IPS DF 4.7 (cell line): ENCODE results near the gene MAGI3.
"Not testable (repeated sequence)": the region's sequence is repeated elsewhere in the genome, so short reads cannot be mapped to it uniquely, and the experiment has no call there.

ENCODE experiments used
- DNase-seq: peaks from one replicate; pipeline ENCODE4 v3.0.0-alpha.2; 2013; ENCODE audit warnings: low spot score; ENCODE audit errors: extremely low read depth

MAGI3 gene

DNA sequence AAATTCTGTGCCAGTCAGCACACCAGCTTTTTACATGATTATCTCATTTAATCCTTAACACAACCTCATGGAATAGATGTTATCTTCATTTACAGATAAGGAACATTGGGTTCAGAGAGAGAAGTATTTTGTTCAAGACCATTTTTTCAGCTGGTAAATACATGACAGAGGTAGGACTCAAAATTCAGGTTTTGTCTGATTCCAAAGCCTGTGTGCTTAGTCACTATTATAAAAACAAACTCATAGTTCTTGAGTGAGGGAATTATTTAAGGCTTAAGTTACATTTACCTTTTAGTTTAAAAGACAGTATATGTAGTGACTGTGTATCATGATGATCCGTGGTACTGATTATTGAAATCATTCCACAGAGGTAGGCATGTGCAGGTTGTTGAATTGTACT, 125.2 kb downstream of the MAGI3 start:
- DNase-seq: no peak

DNA sequence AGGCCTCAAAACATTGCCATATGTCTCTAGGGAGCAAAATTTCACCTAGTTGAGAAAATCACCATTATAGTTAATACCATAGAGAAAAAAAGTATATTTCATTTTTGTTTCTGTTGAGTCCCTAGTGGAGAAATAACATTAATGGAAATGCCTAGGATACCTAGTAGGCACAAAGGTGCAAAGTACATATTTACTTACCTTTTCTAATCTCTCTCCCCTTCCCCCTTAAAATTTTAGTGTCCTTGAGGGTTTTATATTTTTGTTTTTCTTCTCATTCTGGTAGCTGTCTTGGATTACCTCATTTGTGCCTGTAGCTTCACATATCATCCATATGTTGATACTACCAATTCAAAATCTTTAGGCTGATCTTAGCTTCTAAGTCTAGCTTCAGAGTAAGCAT, 127.0 kb downstream of the MAGI3 start:
- no peak for DNase-seq

DNA sequence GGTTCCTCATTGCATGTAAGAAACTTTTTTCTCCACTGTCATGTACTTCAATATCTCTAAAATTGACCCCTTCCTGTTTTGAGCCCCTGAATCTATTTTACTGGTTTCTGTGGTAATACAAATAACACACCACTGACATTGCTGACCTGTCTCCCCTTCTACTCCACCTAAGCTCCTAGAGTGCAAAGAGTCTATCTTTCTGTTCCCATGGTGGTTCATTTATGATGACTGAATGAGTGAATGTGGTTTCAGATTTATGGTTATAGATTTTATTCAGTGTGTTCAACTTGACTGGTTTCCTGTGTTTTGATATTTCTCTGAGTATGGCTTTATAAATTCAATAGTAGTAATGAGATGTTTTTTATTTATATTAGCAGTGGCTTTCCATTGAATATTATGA, 127.7 kb downstream of the MAGI3 start:
- DNase-seq: no peak

DNA sequence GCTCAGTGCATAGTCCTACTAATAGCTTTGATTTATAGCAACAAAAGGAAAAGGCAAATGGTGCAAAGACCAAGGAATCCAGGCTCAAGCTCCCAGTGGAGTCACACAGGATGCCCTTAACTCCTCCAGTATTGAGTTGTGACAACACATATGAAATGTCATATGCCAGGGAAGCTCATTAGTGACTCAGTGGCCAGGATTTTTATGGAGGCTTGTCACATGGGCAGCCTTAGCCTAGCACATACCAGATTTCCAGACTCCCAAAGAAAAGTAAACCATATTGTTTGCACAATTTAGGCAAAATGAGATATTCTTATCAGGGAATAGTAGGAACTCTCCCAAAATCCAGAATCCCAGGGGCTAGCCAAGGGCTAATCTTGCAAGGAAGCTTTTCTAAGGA, 129.2 kb downstream of the MAGI3 start:
- no peak for DNase-seq

DNA sequence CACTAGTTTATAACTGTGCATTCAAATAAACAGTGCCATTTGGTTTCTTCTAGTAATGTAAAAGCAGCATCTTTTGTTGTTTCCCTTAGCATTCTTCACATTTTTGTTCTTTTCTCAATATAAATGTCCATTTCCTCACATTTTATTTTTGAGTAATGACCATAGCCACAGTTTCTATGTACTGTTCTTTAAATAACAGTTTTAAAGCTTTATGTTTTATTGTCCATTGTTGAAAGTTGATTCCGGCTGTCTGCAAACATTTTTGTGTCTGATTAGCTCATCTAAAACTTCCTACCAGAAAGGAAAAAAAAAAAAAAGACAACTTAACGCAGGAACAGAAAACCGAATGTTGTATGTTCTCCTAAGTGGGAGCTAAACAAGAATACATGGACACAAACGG, 139.7 kb downstream of the MAGI3 start:
- DNase-seq: no peak

DNA sequence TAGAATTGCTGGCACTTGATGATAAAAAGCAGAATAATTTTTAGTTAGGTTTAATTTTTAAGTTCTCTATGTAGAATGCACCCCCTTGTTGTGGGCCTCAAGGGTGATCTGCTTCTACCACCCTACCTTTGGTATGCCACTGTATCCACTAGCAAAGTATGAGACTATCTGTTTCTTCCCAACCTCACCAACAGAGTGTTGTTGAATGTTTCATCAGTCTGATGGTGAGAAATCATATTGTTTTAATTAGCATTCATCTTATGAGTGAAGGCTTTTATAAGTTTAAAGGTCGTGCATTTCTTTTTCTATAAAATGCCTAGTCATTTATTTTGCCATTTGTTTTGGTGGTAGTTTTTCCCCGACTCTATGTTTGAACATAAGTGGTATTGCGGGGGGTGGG, 141.0 kb downstream of the MAGI3 start:
- DNase-seq: no peak

DNA sequence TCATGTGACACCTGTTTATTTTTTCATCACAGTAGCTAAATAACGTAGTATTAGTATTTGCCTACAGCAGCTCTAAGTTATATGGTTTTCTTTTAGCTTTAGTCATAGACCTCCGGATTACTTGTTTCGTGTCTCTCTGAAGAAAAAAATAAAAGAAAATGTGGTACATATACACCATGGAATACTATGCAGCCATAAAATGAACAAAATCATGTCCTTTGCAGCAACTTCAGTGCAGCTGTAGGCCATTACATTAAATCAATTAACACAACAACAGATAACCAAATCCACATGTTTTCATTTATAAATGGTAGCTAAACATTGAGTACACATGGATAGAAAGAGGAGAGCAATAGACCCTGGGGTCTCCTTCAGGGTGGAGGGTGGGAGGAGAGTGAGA, 142.7 kb downstream of the MAGI3 start:
- no peak for DNase-seq

DNA sequence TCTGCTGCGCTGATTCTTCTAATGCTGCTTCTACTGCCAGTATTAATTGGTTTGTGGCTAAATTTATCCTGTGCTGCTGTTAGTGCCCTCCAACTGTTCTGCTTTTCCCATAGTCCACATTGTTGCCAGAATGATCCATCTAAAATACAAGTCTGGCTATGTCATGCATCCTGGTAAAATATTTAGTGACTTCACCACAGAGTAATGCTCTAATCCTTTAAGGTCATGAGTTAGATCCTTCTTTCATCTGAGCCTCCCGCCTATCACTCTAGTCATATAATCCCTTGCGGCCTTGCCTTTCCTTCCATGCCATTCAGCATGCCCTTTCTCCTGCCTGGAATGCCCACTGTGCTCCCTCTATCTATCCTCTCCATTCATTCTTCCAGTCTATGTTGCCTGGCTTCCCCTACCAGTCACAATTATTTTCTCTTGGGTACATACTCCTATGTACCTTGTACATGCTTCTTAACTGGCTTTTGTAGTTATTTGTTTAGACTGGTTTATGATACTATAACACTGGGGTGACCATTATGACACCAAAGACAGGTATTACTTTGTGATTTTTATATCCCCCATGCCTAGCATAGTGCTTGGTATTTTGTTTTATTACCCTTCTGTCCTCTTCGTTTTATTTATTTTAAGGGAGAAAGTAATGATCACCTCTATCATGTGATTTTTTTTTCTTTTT, 144.0 kb downstream of the MAGI3 start:
- no peak for DNase-seq

DNA sequence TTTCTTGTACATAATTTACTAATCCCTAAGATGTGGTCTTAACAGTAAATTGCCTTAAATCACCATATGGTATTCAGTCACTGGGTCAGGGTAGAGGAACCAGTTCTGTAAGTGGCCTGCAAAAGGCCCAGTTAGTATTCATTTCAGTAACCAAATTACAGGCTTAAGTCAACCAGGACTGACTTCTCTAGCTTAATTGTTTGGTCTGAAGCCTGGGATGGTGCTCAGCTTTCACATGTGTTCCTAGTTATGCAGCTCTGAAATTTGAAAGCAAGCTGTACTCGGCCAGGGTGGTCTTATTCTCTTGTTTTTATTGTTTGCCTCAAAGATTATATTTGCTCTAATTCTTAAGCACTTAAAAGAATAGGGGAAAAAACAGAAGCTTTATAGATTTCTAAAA, 144.6 kb downstream of the MAGI3 start:
- no peak for DNase-seq

DNA sequence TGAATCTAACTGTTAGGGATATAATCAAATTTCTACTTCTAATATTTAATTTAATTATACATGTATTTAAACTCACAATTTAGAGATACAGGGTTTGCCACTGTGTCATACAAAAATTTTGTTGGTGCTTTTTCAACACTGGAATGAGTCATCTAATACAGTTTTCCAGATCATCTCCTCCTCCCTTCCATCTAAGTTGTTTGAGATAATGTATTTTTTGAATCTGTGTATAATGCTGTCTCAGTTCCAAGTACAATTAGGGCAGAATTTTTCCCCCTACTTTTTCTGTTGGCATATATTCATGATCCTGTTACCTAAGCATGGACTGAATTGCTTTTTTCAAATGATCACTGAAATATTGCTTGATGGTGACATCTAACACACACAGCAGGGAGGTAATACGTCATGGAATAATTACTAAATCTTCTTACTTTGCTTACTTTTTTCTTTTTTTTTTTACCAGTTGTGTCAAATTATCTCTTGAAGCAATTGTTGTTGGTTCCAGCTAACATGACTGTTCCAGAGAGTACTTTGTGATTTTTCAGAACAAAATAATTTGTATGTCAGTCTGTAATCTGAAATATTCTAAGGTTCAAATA, 146.0 kb downstream of the MAGI3 start:
- DNase-seq: no peak

DNA sequence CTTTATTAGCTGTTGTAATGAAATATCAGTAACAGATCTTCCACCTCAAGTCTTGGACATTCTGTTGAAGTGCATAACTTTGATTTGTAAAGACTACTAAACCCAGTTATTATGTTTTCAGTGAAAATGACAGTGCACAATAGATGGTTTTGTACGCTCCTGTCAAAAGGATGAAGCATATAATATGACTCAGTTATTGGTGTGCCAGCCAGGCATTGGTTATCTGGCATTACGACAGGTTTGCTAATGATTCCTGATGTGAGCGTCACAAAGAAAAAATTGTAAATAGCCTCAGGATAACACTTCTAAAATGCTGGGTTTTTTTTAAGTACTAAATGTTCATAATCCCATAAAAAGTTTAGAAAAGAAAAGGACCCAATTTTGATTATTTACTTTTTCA, 147.9 kb downstream of the MAGI3 start:
- DNase-seq: no peak

DNA sequence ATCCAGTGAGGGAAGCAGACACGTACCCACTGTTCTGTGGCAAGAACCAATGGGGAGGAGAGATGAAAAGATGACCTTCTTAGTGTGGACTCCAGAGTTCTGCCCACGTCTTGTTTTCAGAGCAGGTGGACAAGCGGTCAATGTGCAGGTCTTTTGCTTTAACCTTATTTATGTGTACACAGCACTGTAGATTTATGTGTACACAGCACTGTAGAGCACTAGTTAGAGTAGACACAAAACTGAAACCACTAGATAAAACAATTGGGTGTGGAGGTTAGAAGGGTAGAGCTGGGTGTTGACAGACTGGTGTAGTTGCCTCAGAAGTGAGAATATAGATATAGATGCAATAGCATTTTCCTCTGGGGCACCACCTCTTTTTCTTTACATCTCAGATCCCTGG, 150.0 kb downstream of the MAGI3 start:
- no peak for DNase-seq

DNA sequence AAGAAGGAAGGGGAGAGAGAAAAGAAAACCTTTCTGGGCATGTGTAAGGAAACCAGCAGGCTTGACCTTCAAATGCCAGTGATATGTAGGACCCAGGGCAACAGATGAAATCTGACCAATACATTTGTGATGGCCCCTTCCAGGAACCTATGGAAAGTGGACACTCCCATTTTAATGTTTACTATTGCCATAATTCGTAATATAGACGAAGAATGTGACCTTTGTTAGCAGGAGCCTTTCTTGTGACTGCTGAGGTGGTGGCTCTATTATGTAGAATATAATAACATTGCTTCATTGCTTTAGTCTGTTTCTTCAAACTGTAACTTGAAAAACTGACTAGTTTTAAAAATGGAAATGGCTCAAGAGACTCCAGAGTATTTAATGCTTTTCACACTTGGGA, 150.8 kb downstream of the MAGI3 start:
- no peak for DNase-seq

DNA sequence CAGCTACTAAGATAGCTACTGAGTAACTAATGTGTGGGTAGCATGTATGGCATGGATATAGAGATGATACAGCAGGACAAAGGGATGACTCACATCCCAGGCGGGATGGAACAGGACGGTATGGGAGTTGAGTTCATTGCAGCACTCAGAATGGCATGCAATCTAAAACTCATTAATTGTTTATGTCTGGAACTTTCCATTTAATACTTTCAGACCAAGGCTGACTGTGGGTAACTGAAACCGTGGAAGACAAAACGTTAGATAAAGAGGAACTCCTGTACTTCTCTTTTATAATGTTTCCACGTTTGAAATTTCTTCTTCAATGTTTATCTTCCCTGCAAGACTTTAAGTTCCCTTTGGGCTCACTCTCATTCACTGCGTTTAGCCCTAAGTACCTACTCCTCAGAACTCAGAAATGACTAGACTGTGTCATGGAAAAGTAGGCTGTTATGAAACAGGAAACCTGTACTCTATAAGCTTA, 151.9 kb downstream of the MAGI3 start:
- no peak for DNase-seq

DNA sequence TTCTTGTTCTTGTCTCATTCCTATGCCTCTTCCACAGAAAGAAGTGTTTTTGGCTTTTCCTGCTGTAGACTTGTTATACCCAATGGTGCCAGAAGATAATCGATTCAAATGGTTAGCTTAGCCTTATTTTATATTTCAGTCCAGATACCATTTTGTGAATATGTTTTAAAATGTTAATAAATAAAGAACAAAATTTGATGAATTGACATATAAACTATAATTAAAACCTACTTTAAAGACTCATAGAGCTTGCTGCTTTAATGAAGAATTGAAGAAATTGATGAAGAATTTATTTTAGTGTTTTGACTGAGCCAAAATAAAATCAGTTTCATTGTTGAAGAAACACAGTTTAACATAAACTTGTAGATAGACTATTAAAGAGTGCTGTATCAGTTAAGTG, 152.8 kb downstream of the MAGI3 start:
- no peak for DNase-seq

DNA sequence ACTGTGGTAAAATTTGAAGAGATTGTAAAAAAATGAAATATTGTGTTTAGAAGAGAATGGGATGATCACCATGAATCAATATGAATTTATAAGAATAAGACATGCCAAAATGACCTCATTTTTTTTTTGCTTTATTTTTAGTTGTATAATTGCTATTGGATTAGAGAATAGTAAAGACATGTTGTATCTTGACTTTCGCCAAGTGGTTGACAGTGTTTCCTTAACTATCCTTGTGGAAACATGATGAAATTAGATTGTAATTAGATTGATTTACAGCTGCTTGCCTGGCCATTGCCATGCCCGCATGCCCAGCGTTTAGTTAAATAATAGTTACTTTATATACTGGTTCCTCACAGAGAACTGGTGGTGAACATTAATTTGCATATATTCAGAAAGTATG, 154.9 kb downstream of the MAGI3 start:
- no peak for DNase-seq

DNA sequence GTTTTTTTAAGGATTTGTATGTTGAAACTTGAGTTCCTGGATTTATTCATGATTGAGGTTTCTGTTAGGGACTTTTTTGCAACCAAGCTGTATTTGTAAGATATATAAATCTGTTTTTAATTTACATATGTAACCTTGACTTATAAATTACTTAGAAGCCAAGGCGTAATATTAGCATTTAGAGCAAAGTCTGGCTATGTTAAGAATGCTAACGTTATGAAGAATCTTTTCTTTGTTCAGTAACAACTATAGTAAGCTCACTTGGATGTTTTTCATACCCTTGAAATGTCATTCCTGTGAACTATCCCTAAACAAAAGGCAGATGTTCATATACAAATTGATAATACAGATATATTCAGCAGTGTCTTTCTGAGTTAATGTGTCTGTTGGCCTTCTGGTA, 155.3 kb downstream of the MAGI3 start:
- DNase-seq: no peak

DNA sequence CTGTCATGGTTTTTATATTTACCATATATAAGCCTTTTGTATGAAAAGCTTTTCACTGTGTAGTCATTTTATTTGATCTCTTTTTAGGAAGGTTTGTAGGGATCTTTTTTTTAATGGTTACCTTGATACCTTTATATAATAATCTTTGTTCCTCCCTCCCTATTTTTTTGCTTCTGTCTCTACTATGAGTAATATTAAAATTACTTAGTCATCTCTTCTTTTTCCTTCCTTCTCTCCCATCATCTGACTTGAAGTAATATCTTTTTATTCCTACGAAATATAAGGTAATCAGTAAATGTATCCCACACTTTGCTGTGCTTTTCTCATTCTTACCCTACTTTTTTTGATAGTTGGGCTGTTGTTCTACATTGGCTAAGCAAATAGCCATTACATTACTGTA, 161.4 kb downstream of the MAGI3 start:
- no peak for DNase-seq

DNA sequence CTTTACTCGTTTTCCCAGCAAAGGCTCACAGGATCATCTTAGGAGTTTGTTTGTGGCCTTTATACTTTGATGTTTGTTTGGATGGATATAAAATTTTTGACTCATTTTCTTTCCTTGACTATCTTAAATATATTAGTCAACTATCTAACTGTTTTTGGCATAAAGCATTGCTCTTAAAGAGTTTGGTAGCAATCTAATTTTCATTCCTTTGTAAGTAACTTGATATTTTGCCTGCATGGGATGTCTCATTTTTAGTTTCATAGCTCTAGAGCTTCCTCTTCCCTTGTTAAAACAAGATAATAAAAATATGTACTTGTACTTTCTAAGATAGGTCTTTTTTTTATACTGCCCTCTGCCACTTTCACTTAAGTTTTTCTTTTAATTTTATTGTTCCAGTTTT, 161.9 kb downstream of the MAGI3 start:
- DNase-seq: no peak

DNA sequence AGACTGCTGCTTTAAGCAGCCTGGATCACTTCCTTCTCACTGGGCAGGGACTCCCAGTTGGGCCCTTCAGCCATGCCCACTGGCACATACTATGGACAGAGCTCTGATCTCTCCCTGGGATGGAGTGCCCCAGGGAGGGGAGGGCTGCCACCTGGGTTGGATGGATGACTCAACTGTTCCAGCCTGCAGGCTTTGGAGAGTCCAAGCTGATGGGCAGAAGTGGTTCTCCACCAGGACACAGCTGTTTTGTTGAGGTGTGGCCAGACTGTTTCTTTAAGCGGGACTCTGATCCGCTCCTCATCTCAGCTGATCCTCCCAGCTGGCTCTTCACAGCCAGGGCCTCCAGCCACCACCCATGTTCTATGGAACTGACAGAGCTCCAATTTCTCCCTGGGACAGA, 166.9 kb downstream of the MAGI3 start:
- DNase-seq: no peak

DNA sequence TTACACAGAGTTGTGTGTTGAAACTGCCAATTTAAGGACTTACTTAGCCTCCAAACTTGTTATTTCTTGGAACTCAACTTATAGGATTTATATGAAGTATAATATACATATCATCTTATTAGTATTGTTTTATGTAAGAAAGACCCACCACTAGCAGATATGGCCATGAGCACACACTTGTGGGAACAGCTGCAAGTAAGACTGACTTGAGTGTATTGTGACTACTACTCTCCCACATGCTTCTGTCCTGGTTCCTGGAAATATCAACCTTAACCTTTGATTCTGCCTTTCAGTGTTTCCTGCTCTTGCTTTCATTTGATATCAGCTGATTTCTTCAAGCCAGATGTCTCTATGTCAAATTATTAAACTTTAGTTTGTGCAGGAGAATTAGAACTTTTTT, 175.3 kb downstream of the MAGI3 start:
- no peak for DNase-seq

DNA sequence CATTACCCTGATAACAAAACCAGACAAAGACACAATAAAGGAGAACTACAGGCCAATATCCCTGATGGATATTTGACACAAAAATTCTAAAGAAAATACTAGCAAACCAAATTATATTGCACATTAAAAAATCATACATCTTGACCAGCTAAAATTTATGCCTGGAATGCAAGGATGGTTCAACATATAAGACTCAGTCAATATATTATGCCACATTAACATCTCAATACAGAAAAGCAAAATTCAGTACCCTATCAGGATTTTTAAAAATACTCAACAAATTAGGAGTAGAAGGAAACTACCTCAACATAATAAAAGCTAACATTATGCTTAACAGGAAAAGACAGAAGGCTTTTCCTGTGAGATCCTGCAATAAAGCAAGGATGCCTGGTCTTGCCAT, 177.1 kb downstream of the MAGI3 start:
- DNase-seq: no peak

DNA sequence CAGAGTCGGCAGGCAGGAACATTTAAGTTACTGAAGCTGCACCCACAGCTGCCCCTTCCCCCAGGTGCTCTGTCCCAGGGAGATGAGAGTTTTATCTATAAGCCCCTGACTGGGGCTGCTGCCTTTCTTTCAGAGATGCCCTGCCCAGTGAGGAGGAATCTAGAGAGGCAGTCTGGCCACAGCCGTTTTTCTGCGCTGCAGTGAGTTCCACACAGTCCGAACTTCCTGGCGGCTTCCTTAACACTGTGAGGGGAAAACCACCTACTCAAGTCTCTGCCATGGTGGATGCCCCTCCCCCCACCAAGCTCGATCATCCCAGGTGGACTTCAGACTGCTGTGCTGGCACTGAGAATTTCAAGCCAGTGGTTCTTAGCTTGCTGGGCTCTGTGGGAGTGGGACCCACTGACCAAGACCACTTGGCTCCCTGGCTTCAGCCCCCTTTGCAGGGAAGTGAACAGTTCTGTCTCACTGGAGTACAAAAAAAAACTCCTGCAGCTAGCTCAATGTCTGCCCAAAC, 185.5 kb downstream of the MAGI3 start:
- not testable (repeated sequence) for DNase-seq
